ENCODE measurements around the gene ACTN1.
"Not testable (repeated sequence)": the region's sequence is repeated elsewhere in the genome, so short reads cannot be mapped to it uniquely, and the experiment has no call there.

ACTN1 gene

DNA sequence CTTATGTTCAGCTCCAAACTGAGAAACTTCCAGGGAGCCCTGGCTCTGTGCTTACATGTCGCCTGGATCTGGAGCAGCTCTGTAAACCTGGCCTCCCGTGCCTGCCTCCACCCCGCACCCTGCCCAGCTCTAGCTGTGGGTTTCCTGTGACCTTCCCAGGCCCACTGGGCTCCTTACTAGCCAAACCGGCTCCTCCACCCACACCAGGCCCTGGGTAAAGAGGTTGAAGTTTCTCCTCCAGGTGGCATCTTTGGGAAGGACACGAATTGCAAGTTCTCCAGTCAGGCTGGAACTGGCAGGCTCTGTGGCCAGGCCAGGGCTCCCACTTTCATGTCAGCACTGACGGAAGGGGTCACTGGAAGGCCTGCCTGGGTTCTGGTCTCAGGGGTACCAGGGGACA, 125.4 kb downstream of the ACTN1 start:
- DNase-seq = no peak

DNA sequence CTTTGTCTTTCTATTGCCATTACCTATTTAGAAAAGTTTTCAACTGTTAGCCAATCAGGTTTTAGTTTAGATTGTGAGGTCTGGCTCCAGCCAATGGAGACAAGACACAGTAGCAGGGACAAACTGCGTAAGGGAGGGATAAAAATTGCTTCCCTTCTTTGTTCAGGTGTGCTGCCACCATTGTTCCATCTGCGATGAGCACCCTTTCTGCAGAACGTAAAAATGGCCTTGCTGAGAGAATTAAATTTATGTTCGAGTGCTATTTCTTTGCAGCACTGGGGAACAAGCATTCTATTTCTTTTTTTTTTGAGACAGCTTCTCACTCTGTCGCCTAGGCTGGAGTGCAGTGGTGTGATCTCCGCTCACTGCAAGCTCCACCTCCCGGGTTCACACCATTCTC, 126.6 kb downstream of the ACTN1 start:
- DNase-seq = not testable (repeated sequence)

DNA sequence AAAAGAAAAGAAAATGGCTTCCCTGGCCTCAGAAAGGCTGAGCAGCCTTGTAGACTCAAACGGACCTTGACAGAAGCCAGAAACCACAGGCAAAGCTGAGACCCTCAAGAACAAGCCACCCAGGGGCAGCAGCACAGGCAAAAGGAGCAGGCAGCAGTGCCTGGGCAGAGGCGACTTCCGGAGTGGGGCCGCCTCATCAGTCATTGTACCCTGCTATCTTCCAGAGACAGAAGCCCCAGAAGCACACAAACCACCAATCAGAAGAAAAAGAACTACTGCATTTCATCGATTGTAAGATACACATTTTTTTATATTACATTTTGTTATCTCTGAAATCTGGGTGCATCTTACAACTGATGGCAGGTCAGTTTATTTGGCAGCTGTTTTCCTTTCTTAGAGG, 128.0 kb downstream of the ACTN1 start:
- DNase-seq = no peak

DNA sequence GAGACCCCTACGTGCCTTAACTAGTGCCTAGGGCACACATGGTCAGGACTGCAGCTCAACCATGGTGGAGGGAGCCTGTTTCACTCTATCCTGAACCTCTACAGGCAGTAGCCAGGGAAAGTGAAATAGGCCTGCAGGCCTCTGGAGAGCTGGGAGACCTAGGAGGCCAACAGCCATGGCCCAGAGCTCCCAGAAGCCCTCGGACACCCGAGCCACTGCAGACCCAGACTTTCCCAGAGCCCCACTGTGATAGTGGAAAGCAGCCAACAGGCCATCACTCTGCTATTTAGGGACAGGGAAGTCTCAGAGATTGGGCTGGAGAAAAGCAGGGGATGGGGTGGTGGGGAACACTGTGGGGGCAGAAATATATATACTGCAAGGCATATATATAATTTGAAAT, 129.7 kb downstream of the ACTN1 start:
- DNase-seq = no peak

DNA sequence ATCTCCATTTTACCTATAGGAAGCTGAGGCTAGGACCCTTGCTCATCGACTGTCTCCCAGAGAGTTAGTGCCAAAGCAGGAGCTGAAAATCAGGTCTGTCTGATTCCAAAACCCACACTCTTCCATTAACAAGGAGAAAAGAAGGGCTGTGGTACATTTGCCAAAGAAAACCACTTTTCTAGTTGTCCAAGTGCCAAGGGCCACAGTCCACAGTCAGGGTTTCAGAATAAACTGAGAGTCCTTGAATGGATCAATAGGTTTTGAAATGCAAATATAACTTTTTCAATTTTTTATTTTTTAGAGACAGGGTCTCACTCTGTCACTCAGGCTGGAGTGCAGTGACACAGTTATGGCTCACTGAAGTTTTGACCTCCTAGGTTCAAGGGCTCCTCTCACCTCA, 130.8 kb downstream of the ACTN1 start:
- no peak for DNase-seq

DNA sequence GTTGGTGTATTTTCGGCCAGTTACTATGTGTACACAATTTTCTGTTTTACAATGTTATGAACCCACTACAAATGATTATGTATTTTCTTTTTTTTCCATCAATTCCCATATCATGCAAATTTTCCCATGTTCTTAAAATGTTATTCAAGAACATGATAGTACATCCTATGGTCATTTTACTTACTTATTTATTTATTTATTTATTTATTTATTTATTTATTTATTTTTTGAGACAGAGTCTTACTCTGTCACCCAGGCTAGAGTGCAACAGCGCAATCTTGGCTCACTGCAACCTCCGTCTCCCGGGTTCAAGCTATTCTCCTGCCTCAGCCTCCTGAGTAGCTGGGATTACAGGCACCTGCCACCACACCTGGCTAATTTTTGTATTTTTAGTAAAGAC, 131.5 kb downstream of the ACTN1 start:
- DNase-seq = not testable (repeated sequence)

DNA sequence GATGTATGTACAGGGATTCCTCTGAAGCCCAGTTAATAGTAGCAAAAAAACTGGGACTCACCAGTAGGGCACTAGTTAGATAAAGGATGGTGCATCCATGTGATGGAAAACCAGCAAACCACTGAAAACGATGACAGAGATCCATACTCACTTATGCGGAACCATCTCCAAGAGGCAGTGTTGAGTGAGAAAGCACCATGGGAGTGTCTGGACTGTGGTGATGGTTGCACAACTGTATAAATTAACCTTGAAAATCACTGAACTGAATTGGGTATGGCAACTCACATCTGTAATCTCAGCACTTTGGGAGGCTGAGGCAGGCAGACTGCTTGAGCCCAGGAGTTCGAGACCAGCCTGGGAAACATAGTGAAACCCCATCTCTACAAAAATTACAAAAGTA, 132.6 kb downstream of the ACTN1 start:
- no peak for DNase-seq

DNA sequence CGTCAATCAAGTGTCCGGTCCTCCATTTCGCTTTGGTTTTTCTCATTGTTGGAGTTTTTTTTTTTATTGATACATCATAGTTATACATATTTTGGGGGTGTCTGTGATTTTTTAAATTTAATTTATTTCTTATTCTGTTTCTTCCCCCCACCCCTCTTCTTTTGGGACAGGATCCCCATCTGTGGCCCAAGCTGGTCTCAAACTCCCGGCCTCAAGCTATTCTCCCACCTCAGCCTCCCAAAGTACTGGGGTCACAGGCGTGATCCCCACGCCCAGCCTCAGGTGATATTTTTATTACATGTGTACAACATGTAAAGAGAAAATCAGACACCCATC, 134.9 kb downstream of the ACTN1 start:
- no peak for DNase-seq

DNA sequence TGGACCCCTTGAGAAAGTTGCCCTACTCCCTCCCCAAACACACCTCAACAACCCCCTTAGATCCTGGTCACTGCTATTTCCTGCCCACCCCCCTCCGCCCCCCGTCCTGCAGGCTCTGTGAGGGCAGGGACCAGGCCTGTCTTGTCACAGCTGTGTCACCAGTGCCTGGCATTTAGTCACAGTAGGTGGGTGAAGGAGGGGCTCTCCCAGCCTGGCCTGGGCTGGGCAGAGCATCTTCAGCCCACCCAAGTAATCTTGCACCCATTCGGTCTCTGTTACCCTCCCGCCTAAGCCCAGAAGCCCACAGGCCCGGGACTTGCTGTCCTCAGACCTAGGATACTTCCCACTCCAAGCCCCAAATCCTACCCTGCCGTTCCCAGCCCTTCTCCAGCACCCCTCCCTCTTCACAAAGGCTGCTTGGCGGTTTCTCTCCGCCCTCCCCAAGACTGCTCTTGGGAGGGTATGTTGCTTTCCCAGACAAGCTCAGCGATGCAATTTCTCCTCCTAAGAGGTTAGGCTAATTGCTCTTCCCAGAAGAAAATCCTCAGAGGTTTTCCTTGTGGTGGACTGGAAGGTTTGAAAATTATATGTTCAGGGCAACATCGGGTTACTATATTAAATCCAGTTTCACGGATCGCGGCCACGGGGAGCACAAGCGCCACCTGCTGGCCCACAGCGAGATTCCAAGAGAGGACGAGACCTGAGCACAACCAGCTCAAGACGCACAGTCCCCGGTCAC, 135.5 kb downstream of the ACTN1 start:
- DNase-seq = peak; percentile 31

DNA sequence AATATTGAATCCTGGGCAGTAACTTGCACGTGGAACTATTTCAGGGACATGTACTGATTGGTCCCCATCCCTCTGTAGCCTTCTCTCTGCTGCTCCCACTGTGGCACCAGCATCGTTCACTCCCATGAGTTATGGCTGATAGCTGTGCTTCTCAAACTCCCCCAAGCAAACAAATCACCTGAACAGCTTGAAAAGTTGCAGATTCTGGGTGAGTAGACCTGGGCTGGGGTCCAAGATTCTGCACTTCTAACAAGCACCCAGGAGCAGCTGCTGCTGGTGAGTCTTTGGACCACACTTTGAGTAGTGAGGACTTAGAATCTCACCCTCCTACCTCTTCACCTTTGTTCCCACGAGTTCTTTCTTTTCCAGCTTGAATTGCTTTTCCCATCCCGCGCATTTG, 136.8 kb downstream of the ACTN1 start:
- DNase-seq = no peak

DNA sequence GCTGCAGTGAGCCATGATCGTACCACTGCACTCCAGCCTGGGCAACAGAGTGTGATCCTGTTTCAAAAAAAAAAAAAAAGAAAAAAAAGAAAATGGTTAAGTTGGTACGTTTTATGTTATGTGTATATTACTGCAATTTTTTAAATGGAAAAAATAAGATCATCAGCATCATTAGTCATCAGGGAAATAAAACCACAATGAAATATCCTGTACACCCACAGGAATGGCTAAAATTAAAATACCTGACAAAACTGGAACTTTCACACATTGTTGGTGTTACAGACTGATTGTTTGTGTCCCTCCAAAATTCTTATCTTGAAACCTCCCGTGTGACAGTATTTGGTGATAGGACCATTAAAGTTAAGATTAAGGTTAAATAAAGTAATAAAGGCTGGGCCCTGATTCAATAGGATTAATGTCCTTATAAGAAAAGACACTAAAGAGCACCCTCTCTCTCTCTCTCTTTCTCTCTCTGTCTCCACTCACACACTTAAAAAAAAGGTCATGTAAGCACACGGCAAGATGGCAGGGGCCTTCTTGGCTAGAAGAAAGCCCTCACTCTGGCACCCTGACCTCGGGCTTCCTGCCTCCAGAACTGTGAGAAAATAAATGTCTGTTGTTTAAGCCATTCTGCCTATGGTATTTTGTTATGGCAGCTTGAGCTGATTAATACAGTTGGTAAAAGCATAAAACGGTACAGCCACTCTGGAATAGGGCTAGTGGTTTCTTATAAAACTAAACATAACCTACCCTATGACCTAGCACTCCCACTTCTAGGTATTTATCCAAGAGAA, 137.9 kb downstream of the ACTN1 start:
- no peak for DNase-seq

DNA sequence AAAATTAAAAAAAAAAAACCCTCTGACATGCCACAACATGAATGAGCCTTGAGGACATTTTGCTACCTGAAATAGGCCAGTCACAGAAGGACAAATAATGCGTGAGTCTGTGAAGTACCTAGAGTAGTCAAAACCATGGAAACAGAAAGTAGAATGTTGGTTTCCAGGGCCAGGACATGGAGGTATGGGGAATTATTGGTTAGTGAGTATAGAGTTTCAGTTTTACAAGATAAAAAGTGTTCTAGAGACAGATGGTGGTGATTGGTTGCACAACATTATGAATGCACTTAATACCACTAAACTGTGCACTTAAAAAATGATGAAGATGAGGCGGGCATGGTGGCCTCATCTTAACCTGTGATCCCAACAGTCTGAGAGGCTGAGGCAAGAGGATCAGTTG, 138.6 kb downstream of the ACTN1 start:
- no peak for DNase-seq

DNA sequence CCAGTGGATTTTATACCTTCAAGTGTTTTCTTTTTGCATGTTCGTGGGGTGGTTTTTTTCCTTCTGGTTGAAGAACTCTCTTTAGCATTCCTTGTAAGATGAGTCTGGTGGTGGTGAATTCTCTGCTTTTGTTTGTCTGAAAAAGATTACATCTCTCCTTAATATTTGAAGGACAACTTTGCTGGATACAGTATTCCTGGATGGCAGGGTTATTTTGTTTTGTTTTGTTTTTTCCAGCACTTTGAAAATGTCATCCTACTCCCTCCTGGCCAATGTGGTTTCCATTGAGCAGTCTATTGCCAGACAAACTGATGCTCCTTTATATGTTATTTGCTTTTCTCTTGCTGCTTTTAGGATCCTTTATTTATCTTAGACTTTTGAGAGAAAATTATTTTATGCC, 143.0 kb downstream of the ACTN1 start:
- DNase-seq = no peak

DNA sequence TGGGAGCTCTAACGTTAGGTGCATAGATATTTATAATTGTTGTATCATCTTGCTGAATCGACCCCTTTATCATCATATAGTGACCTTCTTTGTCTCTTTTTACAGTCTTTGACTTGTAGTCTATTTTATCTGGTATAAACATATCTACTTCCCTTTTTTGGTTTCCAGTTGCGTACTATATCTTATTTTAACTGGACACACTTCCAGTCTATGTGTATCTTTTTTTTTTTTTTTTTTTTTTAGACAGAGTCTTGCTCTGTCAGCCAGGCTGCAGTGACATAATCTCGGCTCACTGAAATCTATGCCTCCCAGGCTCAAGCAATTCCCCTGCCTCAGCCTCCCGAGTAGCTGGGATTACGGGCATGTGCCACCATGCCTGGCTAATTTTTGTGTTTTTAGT, 144.3 kb downstream of the ACTN1 start:
- no peak for DNase-seq

DNA sequence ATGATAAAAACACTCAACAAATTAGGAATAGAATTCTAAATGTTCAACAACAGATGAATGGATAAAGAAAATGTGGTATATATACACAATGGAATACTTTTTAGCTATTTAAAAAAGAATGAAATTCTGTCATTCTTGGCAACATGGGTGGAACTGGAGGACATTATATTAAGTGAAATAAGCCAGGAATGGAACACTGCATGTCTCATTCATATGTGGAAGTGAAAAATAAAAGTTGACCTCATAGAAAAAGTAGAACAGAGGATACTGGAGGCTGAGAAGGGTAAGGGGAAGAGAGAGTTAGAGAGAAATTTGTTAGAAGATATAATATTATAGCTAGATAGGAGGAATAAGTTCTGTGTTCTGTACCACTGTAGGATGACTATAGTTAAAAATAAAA, 150.4 kb downstream of the ACTN1 start:
- no peak for DNase-seq

DNA sequence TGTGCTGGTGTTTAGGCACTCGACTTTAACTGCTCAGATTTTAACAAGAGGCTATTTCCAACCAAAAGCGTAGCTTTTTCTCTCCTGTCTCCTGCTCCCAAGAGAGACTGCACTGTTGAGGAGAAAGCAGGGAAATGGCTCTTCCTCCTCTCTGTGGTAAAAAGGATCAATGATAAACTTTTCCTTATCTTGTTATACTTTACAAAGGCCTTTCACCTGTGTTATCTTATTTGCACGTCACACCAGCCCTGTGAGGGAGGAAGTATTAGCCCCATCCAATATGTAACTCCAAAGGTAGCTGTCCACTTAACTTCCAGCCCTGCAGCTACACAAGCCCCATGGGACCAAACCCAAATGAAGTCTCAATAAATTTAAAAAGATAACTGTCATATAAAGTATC, 153.4 kb downstream of the ACTN1 start:
- no peak for DNase-seq

DNA sequence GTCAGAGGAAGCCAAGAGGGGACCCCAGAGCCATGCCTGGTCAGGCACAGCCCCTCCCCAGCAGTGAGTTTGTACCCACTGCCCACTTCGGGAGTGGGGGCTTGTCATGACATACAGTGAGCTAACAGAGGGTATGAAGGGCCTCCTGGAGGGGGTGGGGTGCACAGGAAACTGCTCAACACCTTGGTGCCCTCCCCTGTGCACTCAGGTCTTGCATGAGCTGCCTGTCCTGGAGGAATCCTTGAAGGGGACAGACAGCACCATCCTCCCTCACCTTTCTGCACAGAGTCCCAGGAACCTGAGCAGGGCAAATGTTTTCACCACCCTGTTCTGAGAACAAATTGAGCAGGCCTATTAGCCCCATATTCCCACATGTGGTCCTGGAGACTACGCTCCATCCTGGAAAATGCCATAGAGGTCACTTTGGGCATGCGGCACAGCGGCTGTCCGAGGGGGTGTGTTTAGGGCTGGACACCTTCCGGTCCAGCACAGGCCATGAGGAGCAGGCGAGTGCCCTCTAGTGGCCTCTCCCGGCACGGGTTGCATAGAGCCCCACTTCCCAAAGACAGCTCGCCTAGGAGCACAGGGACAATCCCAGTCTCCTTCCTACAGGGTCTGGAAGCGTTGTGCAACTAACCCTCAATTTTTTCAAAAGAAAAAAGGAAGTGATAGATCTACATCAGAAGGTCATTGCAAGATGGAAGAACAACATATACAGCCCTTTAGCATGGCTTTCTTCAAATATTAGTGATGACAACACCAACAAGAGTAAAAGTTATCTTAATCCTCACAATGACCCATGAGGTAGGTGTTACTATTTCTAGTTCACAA, 154.4 kb downstream of the ACTN1 start:
- peak; percentile 13 for DNase-seq

DNA sequence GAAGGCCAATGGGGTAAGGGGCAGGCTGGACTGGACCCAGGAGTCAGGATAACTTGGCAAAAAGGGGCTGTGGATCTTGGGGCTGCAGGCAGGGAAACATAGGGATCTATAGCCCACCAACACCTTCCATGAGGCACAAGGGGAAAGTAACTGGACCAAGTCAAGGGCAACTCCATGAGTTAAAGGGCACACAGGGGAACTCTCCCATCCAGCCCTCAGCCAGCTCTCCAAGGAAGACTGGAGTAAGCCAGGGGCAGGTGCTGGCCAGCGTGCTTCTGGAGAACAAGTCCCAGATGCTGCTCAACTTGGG, 154.9 kb downstream of the ACTN1 start:
- no peak for DNase-seq
